ENCODE measurements around the gene ECT2L. TPM values are rescaled to one million over a fixed set of nuclear protein-coding genes. Genes with fewer than 3 reads are reported as not detected.

The ECT2L gene
- total and polyA plus RNA-seq, 2 of the 4 experiments (the other 2 are of a cell fraction), result not detected

- Histone ChIP-seq H2AK5ac (ENCODE audit: low read depth, low read length) (no peak overlapping the region), H3K27ac (ENCODE audit: insufficient read depth, low read length) (no peak overlapping the region), H3K23ac (ENCODE audit: low read depth, low read length) (no peak overlapping the region), H3K79me1 (ENCODE audit: low read depth in 1 of 2, low read length in 2 of 2) (no peaks in the 10 kb centered on the region), H2BK20ac (ENCODE audit: low read depth, low read length) (no peak overlapping the region), H3K4me2 (ENCODE audit: low read depth, low read length) (no peak overlapping the region), H3K56ac (ENCODE audit: extremely low read depth, insufficient read depth, low read length) (no peak overlapping the region), H2AK9ac (replicated peaks; ENCODE audit: low read depth, low read length, poor library complexity) (no peak overlapping the region), H3K36me3 (ENCODE audit: control insufficient read depth, insufficient read depth, low read length) (no peaks in the 10 kb centered on the region), H4K20me1 (ENCODE audit: insufficient read depth, low read length) (no peaks in the 10 kb centered on the region), H2BK120ac (ENCODE audit: low read depth, low read length) (no peak overlapping the region), H2BK15ac (ENCODE audit: low read depth, low read length) (no peak overlapping the region), H3K9ac (ENCODE audit: low read depth, low read length) (no peak overlapping the region), H4K8ac (ENCODE audit: low read depth in 2 of 2, low read length in 2 of 2) (no peak overlapping the region), H3K9me1 (ENCODE audit: insufficient read depth, low read length) (no peaks in the 10 kb centered on the region), H2BK5ac (ENCODE audit: low read depth, low read length, poor library complexity, severe bottlenecking) (no peak overlapping the region), H3K27me3 (ENCODE audit: control insufficient read depth, insufficient read depth, low read length) (peaks cover 2% of the 10 kb centered on the region), H4K5ac (ENCODE audit: low read depth, low read length) (no peak overlapping the region), H4K91ac (ENCODE audit: insufficient read depth, low read depth, low read length) (no peak overlapping the region), H3K4ac (ENCODE audit: low read depth, low read length) (no peak overlapping the region), H3K4me3 (ENCODE audit: insufficient read depth, low read depth, low read length) (no peak overlapping the region), H3K14ac (replicated peaks; ENCODE audit: low read depth, low read length) (no peak overlapping the region), H3K9me3 (ENCODE audit: control insufficient read depth, insufficient read depth, low read length) (no peaks in the 10 kb centered on the region), H2AFZ (replicated peaks; ENCODE audit: low read length, poor library complexity) (no peak overlapping the region), H3K4me1 (ENCODE audit: control insufficient read depth, insufficient read depth, low read length) (peaks cover 2% of the 10 kb centered on the region; the same call in 1 of the 2 replicates), H3K18ac (ENCODE audit: low read depth, low read length) (no peak overlapping the region)
- WGBS, 2 experiments (ENCODE audit: extremely low coverage in 2 of 2, insufficient read length in 1 of 2), result no CpG with 5 or more reads among the region's 2 CpGs
- in situ Hi-C loops (cut with MboI; ENCODE audit: low sequenced_read_pairs), result no loop called here
- CTCF ChIA-PET, result no interaction called here
- ATAC-seq (ENCODE audit: low read depth), result no peak
- BruUV-seq (replicated peaks), result no TSS peak
- POLR2A ChIA-PET (ENCODE audit: unreplicated experiment), result interaction anchor here (0.5 kb wide), 1 partner anchor 32 kb away, joined by 3 read pairs; no protein-coding TSS in a partner anchor
- TF ChIP-seq POLR2A (IDR thresholded peaks at IDR 0.05; ENCODE audit: low read depth, low read length) (no peak), RAD21 (IDR thresholded peaks at IDR 0.05; ENCODE audit: low read length) (no peak), NFE2L2 (IDR thresholded peaks at IDR 0.05; ENCODE audit: low read depth, low read length) (no peak), BHLHE40 (IDR thresholded peaks at IDR 0.05; ENCODE audit: low read depth, low read length) (no peak), MXI1 (IDR thresholded peaks at IDR 0.05; ENCODE audit: borderline replicate concordance, low read depth, low read length) (no peak), USF2 (IDR thresholded peaks at IDR 0.05; ENCODE audit: low read depth, low read length) (no peak), CEBPB (IDR thresholded peaks at IDR 0.05; ENCODE audit: low read depth, low read length) (no peak), CTCF (conservative IDR thresholded peaks at IDR 0.05; ENCODE audit: low read depth, low read length) (no peak), MAFK (IDR thresholded peaks at IDR 0.05; ENCODE audit: low read depth, low read length) (no peak), RFX5 (IDR thresholded peaks at IDR 0.05; ENCODE audit: low read depth, low read length) (no peak), CHD1 (IDR thresholded peaks at IDR 0.05; ENCODE audit: low read depth, low read length) (no peak), FOS (IDR thresholded peaks at IDR 0.05; ENCODE audit: low read depth, low read length) (no peak), SMC3 (IDR thresholded peaks at IDR 0.05; ENCODE audit: low read depth, low read length) (no peak)
- TF ChIP-seq, protein P1, sequence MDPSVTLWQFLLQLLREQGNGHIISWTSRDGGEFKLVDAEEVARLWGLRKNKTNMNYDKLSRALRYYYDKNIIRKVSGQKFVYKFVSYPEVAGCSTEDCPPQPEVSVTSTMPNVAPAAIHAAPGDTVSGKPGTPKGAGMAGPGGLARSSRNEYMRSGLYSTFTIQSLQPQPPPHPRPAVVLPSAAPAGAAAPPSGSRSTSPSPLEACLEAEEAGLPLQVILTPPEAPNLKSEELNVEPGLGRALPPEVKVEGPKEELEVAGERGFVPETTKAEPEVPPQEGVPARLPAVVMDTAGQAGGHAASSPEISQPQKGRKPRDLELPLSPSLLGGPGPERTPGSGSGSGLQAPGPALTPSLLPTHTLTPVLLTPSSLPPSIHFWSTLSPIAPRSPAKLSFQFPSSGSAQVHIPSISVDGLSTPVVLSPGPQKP (IDR thresholded peaks at IDR 0.05; ENCODE audit: borderline replicate concordance, low read depth, low read length), result no peak
- dilution Hi-C loops (cut with HindIII; ENCODE audit: low sequenced_read_pairs, unreplicated experiment), result no loop called here
- intact Hi-C loops (cut with micrococcal nuclease), result no loop called here
- no peak for DNase-seq
Observed at GRCh38 chr6:138800377-138801150, 4.7 kb downstream of the ECT2L start.
